ENCODE results near the gene SC5D.

- TF ChIP-seq CTCF (conservative IDR thresholded peaks at IDR 0.05; ENCODE audit: low read depth, low read length) (no peak), EZH2 (IDR thresholded peaks at IDR 0.05; ENCODE audit: low read length, unreplicated experiment) (no peak)
Observed at GRCh38 chr11:121268581-121268980, 24.0 kb upstream of the SC5D start.

Measured in PC-3 (cell line).